Stomach smooth muscle (tissue), 2 donors: ENCODE results near the gene PALD1.

Source experiments
- H3K27ac ChIP-seq: one replicate; pipeline ENCODE4 v1.7.0; 2013; ENCODE audit warnings: mild to moderate bottlenecking, low read length, inconsistent platforms
- H3K27me3 ChIP-seq, 2 donors: one replicate each; pipeline ENCODE4 v1.7.0; 2013; ENCODE audit warnings: low read length in 2 of 2; ENCODE audit not compliant: insufficient read depth in 2 of 2, control insufficient read depth in 1 of 2
- H3K36me3 ChIP-seq, 2 donors: one replicate each; pipeline ENCODE4 v1.7.0; 2013; ENCODE audit warnings: low read length in 2 of 2; ENCODE audit not compliant: control insufficient read depth in 2 of 2, insufficient read depth in 2 of 2
- H3K4me1 ChIP-seq: one replicate; pipeline ENCODE4 v1.7.0; 2013; ENCODE audit warnings: low read length; ENCODE audit not compliant: control insufficient read depth, insufficient read depth
- H3K4me3 ChIP-seq, 2 donors: one replicate each; pipeline ENCODE4 v1.7.0; 2013; ENCODE audit warnings: low read length in 2 of 2
- H3K9ac ChIP-seq, 2 donors: one replicate each; pipeline ENCODE4 v1.7.0; 2013; ENCODE audit warnings: low read length in 2 of 2, mild to moderate bottlenecking in 1 of 2
- H3K9me3 ChIP-seq, 2 donors: one replicate each; pipeline ENCODE4 v1.7.0; 2013; ENCODE audit warnings: low read length in 2 of 2; ENCODE audit not compliant: control insufficient read depth in 2 of 2
- donor health status: healthy.
- donor health status: Pancreatic carcinoma.

PALD1 gene

GRCh38 chr10:70497120-70497545 lies 18.6 kb downstream of the PALD1 start:
- H3K27ac ChIP-seq, result no peak overlapping the region
- no peaks in the 10 kb centered on the region for H3K27me3 ChIP-seq
- no peak overlapping the region for H3K9ac ChIP-seq
- H3K4me1 ChIP-seq, result peaks cover 71% of the 10 kb centered on the region
- peaks cover 0 to 2% of the 10 kb centered on the region in 2 donors for H3K36me3 ChIP-seq
- H3K9me3 ChIP-seq, result no peaks in the 10 kb centered on the region
- H3K4me3 ChIP-seq, result no peak overlapping the region

GRCh38 chr10:70498970-70499835 lies 20.6 kb downstream of the PALD1 start:
- Histone ChIP-seq H3K9me3 (no peaks in the 10 kb centered on the region), H3K4me1 (peaks cover 53% of the 10 kb centered on the region), H3K9ac (peak overlapping the region; percentile 8 to 21), H3K4me3 (peak overlapping the region in 1 of 2 donors; percentile 15), H3K27ac (peak overlapping the region; percentile 62), H3K27me3 (no peaks in the 10 kb centered on the region), H3K36me3 (no peaks in the 10 kb centered on the region)

GRCh38 chr10:70499836-70500167 lies 21.2 kb downstream of the PALD1 start:
- no peaks in the 10 kb centered on the region for H3K36me3 ChIP-seq
- H3K4me3 ChIP-seq, result peak overlapping the region in 1 of 2 donors; percentile 15
- no peaks in the 10 kb centered on the region for H3K9me3 ChIP-seq
- H3K4me1 ChIP-seq, result peaks cover 47% of the 10 kb centered on the region
- peak overlapping the region; percentile 8 to 21 for H3K9ac ChIP-seq
- peak overlapping the region; percentile 62 for H3K27ac ChIP-seq
- no peaks in the 10 kb centered on the region for H3K27me3 ChIP-seq

DNA sequence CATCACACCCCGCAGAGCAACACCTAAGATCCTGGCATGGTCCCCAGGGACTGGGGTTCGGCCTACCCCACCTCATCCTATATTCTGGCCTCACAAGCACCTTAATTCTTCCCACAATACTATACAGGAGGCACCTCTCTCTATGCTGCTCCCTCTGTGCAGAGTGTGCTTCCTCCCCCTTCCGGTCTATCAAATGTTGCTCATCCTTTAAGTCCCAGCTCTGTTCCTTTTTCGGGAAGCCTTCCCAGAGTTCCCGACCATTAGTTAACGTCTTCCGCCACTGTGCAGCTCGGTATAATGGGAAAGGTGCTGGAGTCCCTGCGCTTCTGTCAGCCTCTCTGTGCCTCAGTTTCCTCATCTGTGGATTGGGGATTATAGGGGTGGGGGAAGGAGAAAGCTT lies 21.8 kb downstream of the PALD1 start:
- Histone ChIP-seq H3K9me3 (no peaks in the 10 kb centered on the region), H3K9ac (no peak overlapping the region), H3K27ac (peak overlapping the region; percentile 62), H3K27me3 (no peaks in the 10 kb centered on the region), H3K4me3 (peak overlapping the region in 1 of 2 donors; percentile 22), H3K4me1 (peaks cover 41% of the 10 kb centered on the region), H3K36me3 (no peaks in the 10 kb centered on the region)

- Histone ChIP-seq H3K27ac (peak overlapping the region; percentile 62), H3K4me1 (peaks cover 36% of the 10 kb centered on the region), H3K9me3 (no peaks in the 10 kb centered on the region), H3K9ac (no peak overlapping the region), H3K27me3 (no peaks in the 10 kb centered on the region), H3K36me3 (no peaks in the 10 kb centered on the region), H3K4me3 (peak overlapping the region in 1 of 2 donors; percentile 22)
Observed at GRCh38 chr10:70500812-70501301, 22.3 kb downstream of the PALD1 start.

DNA sequence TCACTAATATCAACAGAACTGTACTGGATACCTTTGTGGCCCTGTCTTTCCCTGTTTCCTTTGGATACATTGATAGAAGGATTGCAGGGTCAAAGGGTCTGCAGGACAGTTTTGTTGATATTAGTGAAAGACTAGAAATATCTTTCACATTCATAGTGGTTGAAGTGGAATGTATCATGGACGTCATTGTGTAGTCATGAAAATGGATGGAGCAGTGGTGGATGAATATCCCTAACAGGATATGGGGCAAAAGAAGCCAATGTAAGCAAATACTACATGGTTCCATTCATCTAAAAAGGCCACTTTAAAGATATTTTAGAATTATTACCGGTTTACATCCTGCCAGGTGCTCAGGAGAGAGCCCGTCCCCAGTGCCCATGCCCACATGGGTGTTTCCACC lies 23.8 kb downstream of the PALD1 start:
- no peak overlapping the region for H3K4me3 ChIP-seq
- H3K36me3 ChIP-seq, result no peaks in the 10 kb centered on the region
- no peaks in the 10 kb centered on the region for H3K27me3 ChIP-seq
- H3K4me1 ChIP-seq, result peaks cover 31% of the 10 kb centered on the region
- no peaks in the 10 kb centered on the region for H3K9me3 ChIP-seq
- no peak overlapping the region for H3K9ac ChIP-seq
- H3K27ac ChIP-seq, result no peak overlapping the region

DNA sequence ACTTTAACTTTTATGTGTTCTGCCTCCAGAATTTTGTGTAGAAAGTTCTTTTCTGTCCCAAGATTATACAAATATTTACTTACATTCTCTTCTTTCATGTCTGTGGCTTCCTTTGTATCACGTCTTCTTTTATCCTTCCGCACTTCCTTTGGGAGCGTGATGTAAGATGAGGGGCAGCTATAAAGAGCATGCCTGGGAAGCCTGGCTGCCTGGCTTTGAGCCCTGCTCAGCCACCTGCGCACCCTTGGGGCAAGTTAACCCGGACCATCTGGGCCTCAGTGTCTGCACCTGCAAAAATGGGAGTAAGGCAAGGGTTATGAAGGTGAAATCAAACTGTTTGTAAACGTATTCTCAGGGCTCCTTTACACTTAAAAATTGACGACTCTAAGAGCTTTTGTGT lies 25.2 kb downstream of the PALD1 start:
- no peak overlapping the region for H3K27ac ChIP-seq
- no peaks in the 10 kb centered on the region for H3K9me3 ChIP-seq
- H3K4me1 ChIP-seq, result peaks cover 42% of the 10 kb centered on the region
- no peaks in the 10 kb centered on the region for H3K27me3 ChIP-seq
- H3K9ac ChIP-seq, result no peak overlapping the region
- H3K4me3 ChIP-seq, result no peak overlapping the region
- H3K36me3 ChIP-seq, result no peaks in the 10 kb centered on the region

DNA sequence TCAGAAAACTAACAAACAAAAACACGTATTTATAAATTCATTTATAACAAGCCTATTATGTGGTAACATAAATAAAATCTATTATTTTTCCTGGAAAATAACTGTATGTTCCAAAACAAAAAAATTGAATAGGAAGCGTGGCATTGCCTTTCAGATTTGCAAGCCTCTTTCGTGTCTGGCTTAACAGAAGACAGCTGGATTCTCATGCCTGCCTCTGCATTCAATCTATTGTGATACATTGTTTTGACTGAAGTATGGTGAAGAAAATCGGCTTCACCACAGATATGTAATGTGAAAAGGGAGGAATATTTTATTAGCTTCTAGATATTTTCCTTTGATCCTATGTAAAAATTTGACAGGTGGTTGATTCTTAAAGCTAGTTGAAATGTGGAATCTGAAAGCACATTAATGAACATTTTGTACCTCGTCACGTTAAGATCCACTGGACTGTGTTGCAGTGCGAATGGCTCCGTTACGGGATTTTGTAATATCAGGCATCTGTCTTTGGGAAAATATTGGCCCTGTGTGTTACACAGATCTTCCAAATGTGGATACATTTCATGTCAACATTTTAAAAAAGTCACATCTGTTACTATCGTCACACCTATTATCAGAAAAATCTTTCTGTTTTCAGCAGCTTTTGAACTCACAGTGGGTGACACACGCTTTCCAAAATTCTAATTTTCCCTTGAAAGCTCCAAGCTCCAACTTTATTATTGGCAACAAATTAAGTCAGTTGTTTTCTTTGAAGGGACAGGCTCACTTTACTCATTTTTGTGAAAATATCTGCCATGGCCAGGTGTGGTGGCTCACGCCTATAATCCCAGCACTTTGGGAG lies 26.2 kb downstream of the PALD1 start:
- Histone ChIP-seq H3K27me3 (no peaks in the 10 kb centered on the region), H3K9me3 (no peaks in the 10 kb centered on the region), H3K4me3 (no peak overlapping the region), H3K4me1 (peaks cover 42% of the 10 kb centered on the region), H3K9ac (no peak overlapping the region), H3K36me3 (no peaks in the 10 kb centered on the region), H3K27ac (peak overlapping the region; percentile 19)

- Histone ChIP-seq H3K9me3 (no peaks in the 10 kb centered on the region), H3K4me3 (no peak overlapping the region), H3K27me3 (no peaks in the 10 kb centered on the region), H3K9ac (no peak overlapping the region), H3K27ac (peak overlapping the region; percentile 64), H3K4me1 (peaks cover 42% of the 10 kb centered on the region), H3K36me3 (no peaks in the 10 kb centered on the region)
Observed at GRCh38 chr10:70505908-70506307, 27.3 kb downstream of the PALD1 start.

DNA sequence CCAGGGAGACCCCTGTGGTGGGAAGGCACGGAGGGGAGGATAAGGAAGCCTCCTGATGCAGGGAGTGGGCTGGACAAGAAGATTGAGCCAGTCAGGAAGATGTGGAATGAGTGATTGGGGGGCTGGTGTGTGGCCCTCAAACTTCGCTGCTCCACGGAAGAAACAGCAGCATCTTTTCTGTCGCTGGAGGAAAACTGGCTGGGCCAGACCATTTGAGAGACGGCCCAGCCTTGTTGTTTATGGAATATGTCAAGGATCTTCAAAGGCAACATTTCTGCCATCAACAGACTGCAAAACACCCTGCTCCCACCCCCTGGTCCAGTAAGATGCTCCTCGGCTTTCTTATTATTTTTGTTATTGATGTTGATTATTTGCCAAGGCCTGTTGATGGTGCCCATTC lies 29.4 kb downstream of the PALD1 start:
- no peaks in the 10 kb centered on the region for H3K9me3 ChIP-seq
- H3K4me3 ChIP-seq, result peak overlapping the region in 1 of 2 donors; percentile 29
- H3K27me3 ChIP-seq, result no peaks in the 10 kb centered on the region
- no peak overlapping the region for H3K9ac ChIP-seq
- peak overlapping the region; percentile 81 for H3K27ac ChIP-seq
- H3K36me3 ChIP-seq, result no peaks in the 10 kb centered on the region
- H3K4me1 ChIP-seq, result peaks cover 55% of the 10 kb centered on the region
